ENCODE results near the gene ATE1.

DNA sequence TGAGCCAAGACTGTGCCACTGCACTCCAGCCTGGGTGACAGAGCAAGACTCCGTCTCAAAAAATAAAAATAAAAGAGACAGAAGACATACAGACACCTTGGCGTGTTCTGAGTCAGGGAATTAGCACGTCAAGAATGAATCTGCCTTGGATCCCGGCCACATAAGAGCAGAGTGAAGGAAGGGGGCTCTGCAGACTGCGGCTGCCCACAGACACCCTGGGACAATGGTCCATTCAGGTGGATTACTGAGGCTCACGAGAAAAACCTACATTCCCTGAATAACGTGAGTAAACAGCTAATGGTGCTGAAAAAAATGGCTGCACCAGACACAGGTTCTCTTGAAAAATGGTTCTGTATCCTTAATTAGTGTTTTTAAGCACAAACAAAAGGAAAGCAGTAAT is 229.5 kb downstream of the ATE1 start:
- no peak for TF ChIP-seq FOXK1 (CRISPR knock-in tag; IDR thresholded peaks at IDR 0.05)
- no peak for TF ChIP-seq TEAD4 (CRISPR knock-in tag; IDR thresholded peaks at IDR 0.05)

Data from WTC11 (cell line).